Activated T-cell treated with anti-CD3 and anti-CD28 coated beads, Interleukin-2, amount 50 U/mL, for 4 hours (primary cell): ENCODE data around the gene CD300H. TPM values are rescaled to one million over a fixed set of nuclear protein-coding genes. Genes with fewer than 3 reads are reported as not detected.

Experiments
- ATAC-seq, 2 donors: fragments of 200-7000 bp; cut with Tn5 transposase; one replicate each; pipeline ENCODE4 v1.10.0; 2021
- DNase-seq: peaks from one replicate; pipeline ENCODE4 v3.0.0-alpha.2; 2020
- H3K27me3 Mint-ChIP-seq: one replicate; pipeline ENCODE4 v1.8.0; 2021; ENCODE audit warnings: low read depth, mixed read lengths
- H3K36me3 Mint-ChIP-seq: one replicate; pipeline ENCODE4 v1.8.0; 2022; ENCODE audit warnings: mixed read lengths; ENCODE audit not compliant: insufficient read depth
- H3K4me1 Mint-ChIP-seq: one replicate; pipeline ENCODE4 v1.8.0; 2021; ENCODE audit warnings: low read depth, mixed read lengths
- H3K4me3 Mint-ChIP-seq: one replicate; pipeline ENCODE4 v1.8.0; 2021; ENCODE audit warnings: mild to moderate bottlenecking, moderate library complexity, mixed read lengths
- H3K9me3 Mint-ChIP-seq: one replicate; pipeline ENCODE4 v1.8.0; 2021; ENCODE audit warnings: mixed read lengths
- total RNA-seq, 3 donors: library from RNA; stranded (reverse); gene quantifications; one replicate each; pipeline ENCODE4 v1.2.1, GENCODE V29; 2021

The CD300H gene
- total RNA-seq, 3 donors from 2014 or later: not detected

- Mint-ChIP-seq H3K36me3 (no peaks in the 10 kb centered on the region), H3K27me3 (peaks cover 11% of the 10 kb centered on the region), H3K4me1 (peaks cover 7% of the 10 kb centered on the region), H3K4me3 (no peak overlapping the region), H3K9me3 (no peaks in the 10 kb centered on the region)
- DNase-seq (no peak), ATAC-seq (no peak)
Measured at GRCh38 chr17:74549343-74549742, 18.0 kb downstream of the CD300H start.

GRCh38 chr17:74547736-74548135, 19.6 kb downstream of the CD300H start:
- Mint-ChIP-seq H3K36me3 (no peaks in the 10 kb centered on the region), H3K4me3 (no peak overlapping the region), H3K4me1 (peaks cover 7% of the 10 kb centered on the region), H3K9me3 (no peaks in the 10 kb centered on the region), H3K27me3 (peaks cover 13% of the 10 kb centered on the region)
- ATAC-seq (no peak), DNase-seq (no peak)

GRCh38 chr17:74547264-74547663, 20.0 kb downstream of the CD300H start:
- no peak for ATAC-seq
- Mint-ChIP-seq H3K4me1 (peaks cover 7% of the 10 kb centered on the region), H3K9me3 (no peaks in the 10 kb centered on the region), H3K27me3 (peaks cover 13% of the 10 kb centered on the region), H3K36me3 (no peaks in the 10 kb centered on the region), H3K4me3 (no peak overlapping the region)
- DNase-seq: no peak

GRCh38 chr17:74546586-74546985, 20.7 kb downstream of the CD300H start:
- no peaks in the 10 kb centered on the region for H3K36me3 Mint-ChIP-seq
- H3K9me3 Mint-ChIP-seq: no peaks in the 10 kb centered on the region
- ATAC-seq (no peak), DNase-seq (no peak)
- H3K4me3 Mint-ChIP-seq: no peak overlapping the region
- H3K27me3 Mint-ChIP-seq: peaks cover 13% of the 10 kb centered on the region
- peaks cover 7% of the 10 kb centered on the region for H3K4me1 Mint-ChIP-seq

GRCh38 chr17:74545843-74546230, 21.5 kb downstream of the CD300H start, which contains the start of gene CD300C:
Gene CD300C, minus strand, starts transcription at chr17:74546115. Its CDS starts 333 bp downstream, at chr17:74545782.
- ATAC-seq: no peak
- Mint-ChIP-seq H3K4me1 (peaks cover 7% of the 10 kb centered on the region), H3K4me3 (no peak within 1 kb of the TSS), H3K27me3 (peaks cover 11% of the 10 kb centered on the region), H3K36me3 (no peaks in the 10 kb centered on the region), H3K9me3 (no peaks in the 10 kb centered on the region)
- no peak for DNase-seq

GRCh38 chr17:74544991-74545842, 22.1 kb downstream of the CD300H start:
- Mint-ChIP-seq H3K4me1 (peaks cover 7% of the 10 kb centered on the region), H3K27me3 (peaks cover 9% of the 10 kb centered on the region), H3K36me3 (no peaks in the 10 kb centered on the region), H3K9me3 (no peaks in the 10 kb centered on the region), H3K4me3 (no peak overlapping the region)
- no peak for DNase-seq
- no peak for ATAC-seq

GRCh38 chr17:74543891-74544760, 23.2 kb downstream of the CD300H start:
- peaks cover 7% of the 10 kb centered on the region for H3K4me1 Mint-ChIP-seq
- ATAC-seq (no peak), DNase-seq (no peak)
- peaks cover 10% of the 10 kb centered on the region for H3K27me3 Mint-ChIP-seq
- no peaks in the 10 kb centered on the region for H3K9me3 Mint-ChIP-seq
- H3K36me3 Mint-ChIP-seq: no peaks in the 10 kb centered on the region
- no peak overlapping the region for H3K4me3 Mint-ChIP-seq

- H3K36me3 Mint-ChIP-seq: no peaks in the 10 kb centered on the region
- H3K27me3 Mint-ChIP-seq: peaks cover 6% of the 10 kb centered on the region
- peaks cover 6% of the 10 kb centered on the region for H3K4me1 Mint-ChIP-seq
- no peak for DNase-seq
- ATAC-seq: no peak
- no peaks in the 10 kb centered on the region for H3K9me3 Mint-ChIP-seq
- no peak overlapping the region for H3K4me3 Mint-ChIP-seq
Measured at GRCh38 chr17:74543406-74543805, 23.9 kb downstream of the CD300H start.

GRCh38 chr17:74542727-74543383, 24.5 kb downstream of the CD300H start:
- Mint-ChIP-seq H3K27me3 (peaks cover 3% of the 10 kb centered on the region), H3K9me3 (no peaks in the 10 kb centered on the region), H3K36me3 (no peaks in the 10 kb centered on the region), H3K4me1 (peaks cover under 1% of the 10 kb centered on the region), H3K4me3 (no peak overlapping the region)
- DNase-seq (no peak), ATAC-seq (no peak)

GRCh38 chr17:74542166-74542565, 25.1 kb downstream of the CD300H start:
- H3K36me3 Mint-ChIP-seq: no peaks in the 10 kb centered on the region

GRCh38 chr17:74541176-74542111, 25.9 kb downstream of the CD300H start:
- Mint-ChIP-seq H3K4me1 (no peaks in the 10 kb centered on the region), H3K4me3 (no peak overlapping the region), H3K9me3 (no peaks in the 10 kb centered on the region), H3K36me3 (no peaks in the 10 kb centered on the region), H3K27me3 (peaks cover 3% of the 10 kb centered on the region)
- DNase-seq (no peak), ATAC-seq (no peak)

More at GRCh38 chr17:74542166-74542565, 25.1 kb downstream of the CD300H start:
- Mint-ChIP-seq H3K27me3 (peaks cover 3% of the 10 kb centered on the region), H3K9me3 (no peaks in the 10 kb centered on the region), H3K4me1 (no peaks in the 10 kb centered on the region), H3K4me3 (no peak overlapping the region)
- DNase-seq: no peak
- ATAC-seq: no peak

GRCh38 chr17:74539281-74539820, 28.0 kb downstream of the CD300H start:
- Mint-ChIP-seq H3K36me3 (no peaks in the 10 kb centered on the region), H3K4me3 (no peak overlapping the region), H3K4me1 (no peaks in the 10 kb centered on the region), H3K27me3 (peaks cover 6% of the 10 kb centered on the region), H3K9me3 (no peaks in the 10 kb centered on the region)
- no peak for DNase-seq
- no peak for ATAC-seq

- H3K27me3 Mint-ChIP-seq: peaks cover 26% of the 10 kb centered on the region
- ATAC-seq: no peak
Measured at GRCh38 chr17:74536890-74537289, 30.4 kb downstream of the CD300H start.

More at GRCh38 chr17:74536890-74537289, 30.4 kb downstream of the CD300H start:
- Mint-ChIP-seq H3K36me3 (no peaks in the 10 kb centered on the region), H3K4me1 (peaks cover 5% of the 10 kb centered on the region), H3K9me3 (no peaks in the 10 kb centered on the region), H3K4me3 (no peak overlapping the region)
- no peak for DNase-seq
